PFSK-1 (cell line): ENCODE measurements around the gene METTL1.

Experiments
- FOXP2 ChIP-seq: optimal IDR thresholded peaks from 2 replicates; pipeline ENCODE3; 2011; ENCODE audit warnings: borderline replicate concordance, control low read depth, inconsistent platforms; ENCODE audit not compliant: insufficient read depth; ENCODE audit errors: extremely low read length, extremely low read depth
- POLR2AphosphoS5 ChIP-seq: IDR thresholded peaks from 2 replicates; pipeline ENCODE4 v1.6.1; 2012; ENCODE audit warnings: low read depth, mild to moderate bottlenecking, control low read depth, low read length, moderate library complexity
- SIN3A ChIP-seq: IDR thresholded peaks from 2 replicates; pipeline ENCODE4 v1.6.1; 2012; ENCODE audit warnings: mild to moderate bottlenecking, low read length, moderate library complexity, borderline replicate concordance; ENCODE audit not compliant: insufficient read depth
- TAF1 ChIP-seq: IDR thresholded peaks from 2 replicates; pipeline ENCODE4 v1.6.1; 2012; ENCODE audit warnings: low read length, control low read depth, borderline replicate concordance; ENCODE audit not compliant: insufficient read depth
- TF ChIP-seq, protein P1 (sequence below), 2 experiments: IDR thresholded peaks; 2 replicates each; pipeline versions ENCODE4 v1.6.1 to v1.8.0; 2011 to 2012; ENCODE audit warnings: low read depth in 2 of 2, low read length in 2 of 2, control low read depth in 1 of 2, inconsistent platforms in 1 of 2, mild to moderate bottlenecking in 1 of 2, moderate library complexity in 1 of 2; ENCODE audit not compliant: insufficient read depth in 1 of 2

METTL1 gene

DNA sequence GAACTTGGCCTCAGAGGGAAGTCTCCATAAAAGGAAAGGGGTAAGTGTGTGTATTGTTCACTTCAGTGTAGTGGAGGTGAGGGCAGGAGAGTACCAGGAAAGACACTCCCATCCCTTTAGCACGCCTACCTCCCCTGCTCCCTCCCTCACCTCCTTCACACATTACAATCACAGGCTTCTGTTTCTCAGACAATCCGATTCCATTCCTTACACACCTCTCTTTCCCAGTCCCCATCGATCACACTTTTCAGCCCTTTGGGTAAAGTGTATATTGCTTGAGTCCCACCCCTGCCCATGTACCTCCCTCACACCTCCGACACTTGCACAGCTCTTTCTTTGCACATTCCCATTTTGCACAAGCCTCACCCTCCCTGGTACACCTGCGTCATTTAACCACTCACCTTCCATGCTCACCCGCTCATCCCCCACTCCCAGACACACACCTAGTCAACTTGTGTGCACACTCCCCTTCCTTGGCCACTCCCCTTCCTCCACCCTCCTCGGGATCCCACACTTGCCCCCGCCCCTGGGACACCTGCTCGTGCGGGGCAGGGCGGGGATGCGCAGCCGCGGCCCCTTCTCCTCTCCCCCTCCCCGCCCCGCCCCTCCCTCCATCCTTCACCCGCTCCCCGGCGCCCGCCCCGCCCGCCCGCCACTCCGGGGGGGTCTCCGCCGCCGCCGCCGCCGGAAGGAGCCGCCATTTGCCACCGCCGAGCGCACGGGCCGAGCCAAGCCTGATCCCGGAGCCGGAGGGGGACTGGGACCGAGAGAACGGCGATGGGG lies 17.3 kb downstream of the METTL1 start, which contains the start of gene MARCHF9:
TSS of gene MARCHF9 (plus strand) at position 693 of the 783 bp plus-strand sequence. CDS start 426 bp downstream, outside the sequence.
- no peak for TF ChIP-seq TAF1
- TF ChIP-seq FOXP2: no peak
- no peak for TF ChIP-seq POLR2AphosphoS5

DNA sequence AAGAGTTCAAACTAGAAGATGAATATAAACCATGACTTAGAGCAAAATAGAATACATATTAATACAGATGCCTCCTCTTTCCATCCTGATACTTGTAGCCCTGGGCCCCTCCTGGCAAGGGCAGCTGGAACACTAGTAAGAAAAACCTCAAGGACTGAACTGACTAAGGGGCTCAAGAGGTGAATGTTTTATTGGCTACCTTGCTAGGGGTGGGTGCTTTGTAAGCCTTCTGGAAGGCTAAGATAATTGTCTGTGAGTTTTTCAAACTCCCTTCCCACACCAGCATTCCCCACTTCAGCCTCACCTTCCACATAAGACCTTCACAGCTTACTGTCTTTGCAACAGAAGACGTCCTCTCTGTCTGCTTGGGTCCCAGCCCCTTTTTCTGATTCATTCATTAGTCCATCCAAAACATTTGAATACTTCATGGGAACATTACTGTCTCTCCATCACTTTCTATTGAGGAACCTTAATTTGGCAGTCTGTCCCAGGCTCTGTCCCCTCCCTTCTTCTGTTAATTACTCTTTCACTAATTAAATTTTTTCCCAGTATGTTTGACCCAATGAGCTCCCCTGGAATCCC lies 18.1 kb downstream of the METTL1 start:
- TF ChIP-seq, protein P1, sequence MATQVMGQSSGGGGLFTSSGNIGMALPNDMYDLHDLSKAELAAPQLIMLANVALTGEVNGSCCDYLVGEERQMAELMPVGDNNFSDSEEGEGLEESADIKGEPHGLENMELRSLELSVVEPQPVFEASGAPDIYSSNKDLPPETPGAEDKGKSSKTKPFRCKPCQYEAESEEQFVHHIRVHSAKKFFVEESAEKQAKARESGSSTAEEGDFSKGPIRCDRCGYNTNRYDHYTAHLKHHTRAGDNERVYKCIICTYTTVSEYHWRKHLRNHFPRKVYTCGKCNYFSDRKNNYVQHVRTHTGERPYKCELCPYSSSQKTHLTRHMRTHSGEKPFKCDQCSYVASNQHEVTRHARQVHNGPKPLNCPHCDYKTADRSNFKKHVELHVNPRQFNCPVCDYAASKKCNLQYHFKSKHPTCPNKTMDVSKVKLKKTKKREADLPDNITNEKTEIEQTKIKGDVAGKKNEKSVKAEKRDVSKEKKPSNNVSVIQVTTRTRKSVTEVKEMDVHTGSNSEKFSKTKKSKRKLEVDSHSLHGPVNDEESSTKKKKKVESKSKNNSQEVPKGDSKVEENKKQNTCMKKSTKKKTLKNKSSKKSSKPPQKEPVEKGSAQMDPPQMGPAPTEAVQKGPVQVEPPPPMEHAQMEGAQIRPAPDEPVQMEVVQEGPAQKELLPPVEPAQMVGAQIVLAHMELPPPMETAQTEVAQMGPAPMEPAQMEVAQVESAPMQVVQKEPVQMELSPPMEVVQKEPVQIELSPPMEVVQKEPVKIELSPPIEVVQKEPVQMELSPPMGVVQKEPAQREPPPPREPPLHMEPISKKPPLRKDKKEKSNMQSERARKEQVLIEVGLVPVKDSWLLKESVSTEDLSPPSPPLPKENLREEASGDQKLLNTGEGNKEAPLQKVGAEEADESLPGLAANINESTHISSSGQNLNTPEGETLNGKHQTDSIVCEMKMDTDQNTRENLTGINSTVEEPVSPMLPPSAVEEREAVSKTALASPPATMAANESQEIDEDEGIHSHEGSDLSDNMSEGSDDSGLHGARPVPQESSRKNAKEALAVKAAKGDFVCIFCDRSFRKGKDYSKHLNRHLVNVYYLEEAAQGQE (IDR thresholded peaks at IDR 0.05; ENCODE audit: insufficient read depth in 1 of 2, low read depth in 2 of 2, low read length in 2 of 2): no peak
- no peak for TF ChIP-seq TAF1
- TF ChIP-seq SIN3A: no peak
- TF ChIP-seq POLR2AphosphoS5: no peak
- TF ChIP-seq FOXP2: no peak

DNA sequence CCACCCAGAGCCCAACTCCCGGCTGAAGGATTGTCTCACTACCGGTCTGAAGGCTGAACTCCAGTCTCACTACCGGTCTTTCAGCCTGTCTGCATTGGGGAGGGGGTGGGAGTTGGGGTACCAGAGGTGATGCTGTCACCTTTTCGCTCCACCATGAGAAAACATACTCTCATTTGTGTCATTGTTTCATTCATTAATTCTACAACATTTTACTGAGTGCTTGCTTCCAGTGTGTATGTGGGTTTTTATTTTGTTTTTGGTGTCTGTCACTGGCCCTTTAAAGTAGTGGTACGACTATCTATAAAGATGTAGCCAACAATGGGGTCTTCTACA lies 19.3 kb downstream of the METTL1 start:
- no peak for TF ChIP-seq POLR2AphosphoS5
- TF ChIP-seq FOXP2: no peak
- TF ChIP-seq TAF1: no peak
- TF ChIP-seq, protein P1 (IDR thresholded peaks at IDR 0.05; ENCODE audit: insufficient read depth in 1 of 2, low read depth in 2 of 2, low read length in 2 of 2): no peak
- TF ChIP-seq SIN3A: no peak

DNA sequence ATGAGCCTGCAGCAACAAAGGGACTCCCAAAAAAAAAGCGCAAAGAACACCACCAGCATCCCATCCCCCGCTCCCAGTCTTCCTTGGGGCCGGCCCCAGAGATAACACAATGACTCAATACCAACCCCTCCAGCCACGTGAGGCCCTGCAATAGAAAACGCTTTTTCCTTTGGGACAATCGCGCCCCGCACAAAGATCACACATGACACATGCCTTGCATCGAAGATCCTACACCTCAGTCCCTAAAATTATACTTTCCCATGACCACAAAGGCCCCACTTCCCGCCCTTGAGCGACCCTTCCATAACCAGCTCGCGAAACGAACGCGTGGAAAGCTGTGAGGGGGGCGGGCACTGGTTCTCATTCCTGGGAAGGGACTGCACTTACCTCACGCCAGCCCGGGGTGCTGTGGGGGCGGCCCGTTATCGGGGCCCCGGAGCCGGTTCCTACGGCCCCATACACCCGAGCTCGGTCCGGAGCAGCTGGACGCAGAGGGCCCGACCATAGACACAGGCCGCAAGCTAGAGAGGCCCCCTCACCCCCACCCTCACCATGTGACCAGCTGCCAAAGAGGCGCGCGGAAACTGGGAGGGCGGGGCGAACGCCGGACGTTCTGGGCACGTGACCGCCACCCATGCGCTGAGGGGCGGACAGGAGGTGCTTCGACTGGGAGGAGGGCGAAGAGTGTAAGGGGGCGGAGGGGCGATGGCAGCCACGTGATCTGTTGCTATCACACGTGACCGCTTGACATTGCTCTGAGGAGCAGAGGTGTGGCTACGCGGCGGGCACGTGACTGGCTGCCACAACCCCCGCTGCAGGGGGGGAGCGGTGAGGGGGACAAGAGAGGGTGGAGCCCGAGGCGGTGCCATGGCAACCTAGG lies 19.9 kb downstream of the METTL1 start, which contains the start of gene CDK4:
TSS of gene CDK4 (minus strand) at position 523 of the 880 bp plus-strand sequence. CDS start 593 bp downstream, outside the sequence.
- TF ChIP-seq SIN3A (peak; percentile 82; the same call in 1 of the 2 replicates), POLR2AphosphoS5 (peak; percentile 88), FOXP2 (no peak), TAF1 (peak; percentile 84; the same call in 1 of the 2 replicates)
- TF ChIP-seq, protein P1 (IDR thresholded peaks at IDR 0.05; ENCODE audit: insufficient read depth in 1 of 2, low read depth in 2 of 2, low read length in 2 of 2): 0 out of 4 replicates have a peak, but pooled peaks of 1 of the 2 experiments have one; percentile 40

DNA sequence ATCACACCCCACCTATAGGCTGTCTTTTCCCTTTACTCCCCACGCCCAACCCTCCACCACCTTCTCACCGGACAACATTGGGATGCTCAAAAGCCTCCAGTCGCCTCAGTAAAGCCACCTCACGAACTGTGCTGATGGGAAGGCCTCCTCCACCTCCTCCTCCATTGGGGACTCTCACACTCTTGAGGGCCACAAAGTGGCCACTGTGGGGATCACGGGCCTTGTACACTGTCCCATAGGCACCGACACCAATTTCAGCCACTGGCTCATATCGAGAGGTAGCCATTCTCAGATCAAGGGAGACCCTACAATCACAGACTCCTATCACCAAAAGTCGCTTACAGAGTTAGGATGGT lies 20.5 kb downstream of the METTL1 start:
- no peak for TF ChIP-seq POLR2AphosphoS5
- no peak for TF ChIP-seq TAF1
- TF ChIP-seq, protein P1 (IDR thresholded peaks at IDR 0.05; ENCODE audit: insufficient read depth in 1 of 2, low read depth in 2 of 2, low read length in 2 of 2): no peak
- TF ChIP-seq SIN3A: no peak
- TF ChIP-seq FOXP2: no peak
